Loucy (cell line): Measurements from ENCODE around the gene FHIT.

Experiments
- H2AFZ ChIP-seq: fragments of 200-600 bp; sonication (generic); 2 replicates; pipeline ENCODE4 v1.6.0; 2016; ENCODE audit warnings: antibody characterized with exemption, mild to moderate bottlenecking, low read length, moderate library complexity
- H3F3A ChIP-seq: fragments of 200-600 bp; 2 replicates; pipeline ENCODE4 v1.6.0; 2016; ENCODE audit warnings: antibody characterized with exemption, low read depth, mild to moderate bottlenecking
- H3K27me3 ChIP-seq: fragments of 200-600 bp; sonication (generic); 2 replicates; pipeline ENCODE4 v1.6.1; 2014; ENCODE audit warnings: low read length, mild to moderate bottlenecking; ENCODE audit not compliant: insufficient read depth, poor library complexity, severe bottlenecking
- H3K36me3 ChIP-seq: fragments of 200-600 bp; sonication (generic); 2 replicates; pipeline ENCODE4 v1.6.1; 2016; ENCODE audit warnings: low read length; ENCODE audit not compliant: insufficient read depth
- H3K4me1 ChIP-seq: fragments of 200-600 bp; sonication (generic); 2 replicates; pipeline ENCODE4 v1.5.1; 2014; ENCODE audit warnings: low read length, mild to moderate bottlenecking; ENCODE audit not compliant: insufficient read depth, poor library complexity, severe bottlenecking
- H3K4me2 ChIP-seq: fragments of 200-600 bp; sonication (generic); 2 replicates; pipeline ENCODE4 v1.6.0; 2014; ENCODE audit warnings: antibody characterized with exemption, low read length, low read depth, mild to moderate bottlenecking; ENCODE audit not compliant: poor library complexity, severe bottlenecking
- H3K4me3 ChIP-seq: fragments of 200-600 bp; sonication (generic); 2 replicates; pipeline ENCODE4 v1.5.1; 2014; ENCODE audit warnings: low read length, mild to moderate bottlenecking, mixed read lengths; ENCODE audit not compliant: poor library complexity, severe bottlenecking
- H3K79me2 ChIP-seq: fragments of 200-600 bp; sonication (generic); 2 replicates; pipeline ENCODE4 v1.6.1; 2014; ENCODE audit warnings: low read length; ENCODE audit not compliant: insufficient read depth
- H3K9ac ChIP-seq: fragments of 200-600 bp; sonication (generic); 2 replicates; pipeline ENCODE4 v1.6.0; 2014; ENCODE audit warnings: mild to moderate bottlenecking, low read depth, low read length, moderate library complexity; ENCODE audit not compliant: poor library complexity, severe bottlenecking
- H3K9me2 ChIP-seq: fragments of 200-600 bp; sonication (generic); replicated peaks from 2 replicates; pipeline ENCODE4 v1.6.1; 2016; ENCODE audit warnings: low read depth, low read length, mixed read lengths
- H3K9me3 ChIP-seq: fragments of 200-600 bp; sonication (generic); 2 replicates; pipeline ENCODE4 v1.6.1; 2014; ENCODE audit warnings: mild to moderate bottlenecking, antibody characterized with exemption, low read length, low read depth; ENCODE audit not compliant: insufficient read depth
- H4K20me1 ChIP-seq: fragments of 200-600 bp; sonication (generic); 2 replicates; pipeline ENCODE4 v1.6.0; 2014; ENCODE audit warnings: antibody characterized with exemption, low read length, mild to moderate bottlenecking; ENCODE audit not compliant: insufficient read depth, poor library complexity, severe bottlenecking
- CTCF ChIP-seq: fragments of 200-600 bp; sonication (generic); conservative IDR thresholded peaks from 2 replicates; pipeline ENCODE4 v1.5.1; 2014; ENCODE audit warnings: mild to moderate bottlenecking, antibody characterized with exemption, low read length
- EZH2phosphoT487 ChIP-seq: fragments of 200-600 bp; IDR thresholded peaks from 2 replicates; pipeline ENCODE4 v1.6.1; 2018; ENCODE audit warnings: antibody characterized with exemption, mild to moderate bottlenecking, moderate library complexity, borderline replicate concordance

FHIT gene

GRCh38 chr3:60319179-60319858, 931.9 kb downstream of the FHIT start:
- Histone ChIP-seq H3K4me3 (no peak overlapping the region), H3K36me3 (no peaks in the 10 kb centered on the region), H4K20me1 (no peaks in the 10 kb centered on the region), H3K9ac (no peak overlapping the region), H3K79me2 (no peaks in the 10 kb centered on the region), H3K9me3 (no peaks in the 10 kb centered on the region), H2AFZ (no peak overlapping the region), H3K4me2 (no peak overlapping the region), H3K27me3 (no peaks in the 10 kb centered on the region), H3K9me2 (no peaks in the 10 kb centered on the region), H3F3A (no peaks in the 10 kb centered on the region), H3K4me1 (no peaks in the 10 kb centered on the region)
- TF ChIP-seq EZH2phosphoT487 = no peak
- no peak for TF ChIP-seq CTCF

- Histone ChIP-seq H3K4me1 (no peaks in the 10 kb centered on the region), H3K9ac (no peak overlapping the region), H3F3A (no peaks in the 10 kb centered on the region), H2AFZ (no peak overlapping the region), H3K4me3 (no peak overlapping the region), H3K27me3 (no peaks in the 10 kb centered on the region), H3K9me3 (no peaks in the 10 kb centered on the region), H3K9me2 (no peaks in the 10 kb centered on the region), H4K20me1 (no peaks in the 10 kb centered on the region), H3K79me2 (no peaks in the 10 kb centered on the region), H3K36me3 (no peaks in the 10 kb centered on the region), H3K4me2 (no peak overlapping the region)
- TF ChIP-seq CTCF (no peak), EZH2phosphoT487 (no peak)
Measured at GRCh38 chr3:60316121-60316797, 935.0 kb downstream of the FHIT start.

GRCh38 chr3:60313951-60314461, 937.2 kb downstream of the FHIT start:
- H3K4me2 ChIP-seq = no peak overlapping the region
- H3K9ac ChIP-seq = no peak overlapping the region
- H4K20me1 ChIP-seq = no peaks in the 10 kb centered on the region
- H3K27me3 ChIP-seq = no peaks in the 10 kb centered on the region
- no peak overlapping the region for H2AFZ ChIP-seq
- H3K4me3 ChIP-seq = no peak overlapping the region
- H3K79me2 ChIP-seq = no peaks in the 10 kb centered on the region
- H3K9me2 ChIP-seq = no peaks in the 10 kb centered on the region
- H3K9me3 ChIP-seq = no peaks in the 10 kb centered on the region
- no peaks in the 10 kb centered on the region for H3K4me1 ChIP-seq
- no peaks in the 10 kb centered on the region for H3K36me3 ChIP-seq
- H3F3A ChIP-seq = no peaks in the 10 kb centered on the region
- no peak for TF ChIP-seq CTCF
- no peak for TF ChIP-seq EZH2phosphoT487
